Measurements from ENCODE around the gene HSPA12B. TPM values are rescaled to one million over a fixed set of nuclear protein-coding genes. Genes with fewer than 3 reads are reported as not detected.

Gene HSPA12B
- total RNA-seq, 4 donors from 2014 or later: 0.64 to 4.6 (median 1.8) TPM

DNA sequence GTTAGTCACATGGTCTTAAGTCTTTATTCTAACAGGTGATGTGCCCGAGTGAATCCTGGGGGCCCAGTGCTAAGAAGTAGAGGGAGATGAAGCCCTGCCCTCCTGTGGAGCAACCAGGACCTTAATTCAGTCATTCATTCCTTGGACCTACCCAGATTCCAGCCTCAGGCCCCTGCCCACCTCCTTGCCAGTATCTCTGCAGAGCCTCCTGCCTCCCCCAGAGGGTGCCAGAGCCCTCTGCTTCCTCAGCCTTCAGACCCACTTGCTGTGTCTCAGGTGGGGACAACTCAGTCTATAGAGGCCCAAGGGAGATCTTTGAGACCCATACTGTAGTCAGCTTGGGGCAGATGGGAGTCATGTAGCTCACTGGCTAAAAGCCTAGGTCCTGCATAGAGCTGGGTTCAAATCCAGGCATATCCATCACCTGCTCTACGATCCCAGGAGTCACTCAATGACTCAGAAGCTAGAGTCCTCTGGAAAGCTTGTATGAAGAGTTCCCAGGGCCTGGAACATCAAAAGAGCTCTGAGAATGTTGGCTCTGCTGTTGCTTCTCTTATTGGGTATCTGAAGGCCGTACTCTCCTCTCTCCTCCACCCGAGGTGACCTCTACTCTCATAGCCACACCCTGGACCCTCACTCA, 16.2 kb upstream of the HSPA12B start:
- H3K27ac ChIP-seq: no peak overlapping the region
- no peak for DNase-seq
- H3K9me3 ChIP-seq: no peaks in the 10 kb centered on the region
- WGBS, 2 donors: 78 to 83% methylated on average over 3 to 4 of the region's 4 CpGs
- H3K4me3 ChIP-seq: no peak overlapping the region
- peaks cover 0 to 1% (median 0%) of the 10 kb centered on the region in 3 donors for H3K4me1 ChIP-seq
- TF ChIP-seq, protein P1, sequence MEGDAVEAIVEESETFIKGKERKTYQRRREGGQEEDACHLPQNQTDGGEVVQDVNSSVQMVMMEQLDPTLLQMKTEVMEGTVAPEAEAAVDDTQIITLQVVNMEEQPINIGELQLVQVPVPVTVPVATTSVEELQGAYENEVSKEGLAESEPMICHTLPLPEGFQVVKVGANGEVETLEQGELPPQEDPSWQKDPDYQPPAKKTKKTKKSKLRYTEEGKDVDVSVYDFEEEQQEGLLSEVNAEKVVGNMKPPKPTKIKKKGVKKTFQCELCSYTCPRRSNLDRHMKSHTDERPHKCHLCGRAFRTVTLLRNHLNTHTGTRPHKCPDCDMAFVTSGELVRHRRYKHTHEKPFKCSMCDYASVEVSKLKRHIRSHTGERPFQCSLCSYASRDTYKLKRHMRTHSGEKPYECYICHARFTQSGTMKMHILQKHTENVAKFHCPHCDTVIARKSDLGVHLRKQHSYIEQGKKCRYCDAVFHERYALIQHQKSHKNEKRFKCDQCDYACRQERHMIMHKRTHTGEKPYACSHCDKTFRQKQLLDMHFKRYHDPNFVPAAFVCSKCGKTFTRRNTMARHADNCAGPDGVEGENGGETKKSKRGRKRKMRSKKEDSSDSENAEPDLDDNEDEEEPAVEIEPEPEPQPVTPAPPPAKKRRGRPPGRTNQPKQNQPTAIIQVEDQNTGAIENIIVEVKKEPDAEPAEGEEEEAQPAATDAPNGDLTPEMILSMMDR (IDR thresholded peaks at IDR 0.05): peak in 5 of 6 experiments; percentile 28 to 49 (median 42)
- no peak for TF ChIP-seq POLR2A (IDR thresholded peaks at IDR 0.05)
- peaks cover 0 to 25% (median 0%) of the 10 kb centered on the region in 4 donors for H3K27me3 ChIP-seq
- intact Hi-C loops (cut with DNase I): no loop called here
- H3K36me3 ChIP-seq: no peaks in the 10 kb centered on the region

DNA sequence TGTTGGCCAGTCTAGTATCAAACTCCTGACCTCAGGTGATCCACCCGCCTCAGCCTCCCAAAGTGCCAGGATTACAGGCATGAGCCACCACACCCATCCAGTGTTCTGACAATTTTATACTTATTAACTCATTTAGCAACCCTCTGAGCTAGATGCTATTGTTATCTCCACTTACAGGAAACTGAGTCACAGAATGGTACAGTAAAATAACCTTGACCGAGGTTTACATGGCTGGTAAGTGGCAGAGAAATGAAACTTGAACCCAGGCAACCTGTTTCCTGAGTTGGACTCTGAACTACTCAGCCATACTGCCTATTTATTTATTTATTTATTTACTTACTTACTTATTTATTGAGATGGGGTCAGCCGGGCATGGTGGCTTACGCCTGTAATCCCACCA, 13.4 kb upstream of the HSPA12B start:
- Histone ChIP-seq H3K4me1 (no peaks in the 10 kb centered on the region), H3K27ac (no peak overlapping the region), H3K27me3 (peaks cover 0 to 28% (median 0%) of the 10 kb centered on the region in 4 donors), H3K36me3 (no peaks in the 10 kb centered on the region), H3K9me3 (no peaks in the 10 kb centered on the region), H3K4me3 (no peak overlapping the region)
- 77 to 79% methylated on average over 4 of the region's 4 CpGs for WGBS, 2 donors
- intact Hi-C loops (cut with DNase I): no loop called here
- no peak for DNase-seq
- TF ChIP-seq POLR2A (IDR thresholded peaks at IDR 0.05): no peak
- TF ChIP-seq, protein P1 (IDR thresholded peaks at IDR 0.05): no peak

DNA sequence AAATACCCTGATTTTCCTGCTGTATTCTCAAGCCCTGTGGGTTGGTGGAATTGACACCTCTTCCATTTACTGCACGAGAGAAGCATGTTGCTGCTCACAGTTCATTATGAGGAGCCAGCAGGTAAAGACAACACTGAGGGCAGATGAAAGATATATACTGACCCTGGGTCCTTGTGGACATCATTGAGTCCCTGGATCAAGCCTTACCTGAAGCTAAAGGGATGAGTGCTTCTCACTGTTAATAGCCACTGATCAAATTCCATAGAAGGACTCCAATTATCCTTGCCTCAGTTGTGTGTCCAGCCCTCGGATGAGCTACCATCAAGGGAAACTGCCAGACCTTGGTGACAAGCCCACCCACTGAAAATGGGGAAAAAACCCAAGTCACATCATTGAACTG, 12.4 kb upstream of the HSPA12B start:
- no peak overlapping the region for H3K4me3 ChIP-seq
- no peak for DNase-seq
- 63 to 67% methylated on average over 1 to 2 of the region's 2 CpGs for WGBS, 2 donors
- no peak overlapping the region for H3K27ac ChIP-seq
- intact Hi-C loops (cut with DNase I): no loop called here
- H3K9me3 ChIP-seq: no peaks in the 10 kb centered on the region
- TF ChIP-seq POLR2A (IDR thresholded peaks at IDR 0.05): no peak
- TF ChIP-seq, protein P1 (IDR thresholded peaks at IDR 0.05): no peak
- no peaks in the 10 kb centered on the region for H3K36me3 ChIP-seq
- H3K4me1 ChIP-seq: no peaks in the 10 kb centered on the region
- peaks cover 0 to 28% (median 0%) of the 10 kb centered on the region in 4 donors for H3K27me3 ChIP-seq

DNA sequence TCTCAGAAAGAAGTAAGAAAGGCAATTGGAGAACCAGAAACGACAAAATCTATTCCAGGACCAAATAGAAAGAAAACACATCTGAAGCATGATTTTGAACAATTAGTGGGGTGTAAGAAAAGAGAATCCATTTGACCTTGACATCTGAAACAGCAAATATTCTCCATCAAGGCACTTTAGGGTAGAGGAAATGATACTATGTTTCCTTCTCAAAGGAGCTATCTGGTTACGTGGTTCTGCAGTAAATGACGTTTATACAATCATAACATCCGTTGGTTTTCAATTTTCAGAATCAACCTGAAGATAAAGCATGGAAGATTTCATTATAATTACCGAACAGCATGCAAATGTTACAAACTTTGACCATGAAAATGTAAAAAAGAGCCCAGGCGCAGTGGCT, 11.9 kb upstream of the HSPA12B start:
- no peak overlapping the region for H3K4me3 ChIP-seq
- DNase-seq: no peak
- intact Hi-C loops (cut with DNase I): no loop called here
- peaks cover 0 to 28% (median 0%) of the 10 kb centered on the region in 4 donors for H3K27me3 ChIP-seq
- H3K27ac ChIP-seq: no peak overlapping the region
- no peaks in the 10 kb centered on the region for H3K4me1 ChIP-seq
- no peak for TF ChIP-seq POLR2A (IDR thresholded peaks at IDR 0.05)
- TF ChIP-seq, protein P1 (IDR thresholded peaks at IDR 0.05): no peak
- WGBS, 2 donors: 53 to 55% methylated on average over 6 of the region's 6 CpGs
- H3K36me3 ChIP-seq: no peaks in the 10 kb centered on the region
- H3K9me3 ChIP-seq: no peaks in the 10 kb centered on the region

DNA sequence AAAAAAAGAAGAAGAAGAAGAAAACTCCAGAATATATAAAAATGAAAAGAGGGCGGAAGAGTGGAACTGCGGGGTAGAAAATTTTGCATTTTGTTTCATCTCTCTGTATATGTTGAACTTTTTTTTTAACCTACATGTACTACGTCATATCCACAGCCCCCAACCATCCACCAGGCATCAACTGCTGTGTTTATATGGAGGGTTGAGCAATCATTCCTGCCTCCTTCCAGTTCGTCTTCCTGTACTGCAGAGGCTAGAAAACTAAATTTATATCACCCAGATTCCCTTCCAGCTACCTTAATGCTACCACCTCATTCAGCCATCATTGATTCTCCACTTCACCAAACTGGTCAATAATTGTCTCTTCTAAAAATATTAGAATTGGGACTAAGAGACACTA, 10.6 kb upstream of the HSPA12B start:
- intact Hi-C loops (cut with DNase I): no loop called here
- no peak for TF ChIP-seq POLR2A (IDR thresholded peaks at IDR 0.05)
- TF ChIP-seq, protein P1 (IDR thresholded peaks at IDR 0.05): no peak
- Histone ChIP-seq H3K36me3 (no peaks in the 10 kb centered on the region), H3K9me3 (no peaks in the 10 kb centered on the region), H3K4me3 (no peak overlapping the region), H3K27me3 (peaks cover 0 to 28% (median 0%) of the 10 kb centered on the region in 4 donors), H3K27ac (no peak overlapping the region), H3K4me1 (no peaks in the 10 kb centered on the region)
- 79 to 83% methylated on average over 4 of the region's 4 CpGs for WGBS, 2 donors
- no peak for DNase-seq

Measured in esophagus squamous epithelium (tissue), 5 donors.